HepG2 (cell line): ENCODE measurements around the gene RABGGTA. TPM values are rescaled to one million over a fixed set of nuclear protein-coding genes. Genes with fewer than 3 reads are reported as not detected.

ENCODE experiments used
- FOXO1 ChIP-seq: sonication (generic); formaldehyde crosslinking; IDR thresholded peaks from 2 replicates; pipeline ENCODE4 v1.4.0; 2020; ENCODE audit warnings: missing genetic modification reagents
- HIVEP1 ChIP-seq: sonication (generic); formaldehyde crosslinking; IDR thresholded peaks from 2 replicates; pipeline ENCODE4 v1.4.0; 2020; ENCODE audit warnings: mild to moderate bottlenecking, missing genetic modification reagents
- JARID2 ChIP-seq: sonication (generic); formaldehyde crosslinking; IDR thresholded peaks from 2 replicates; pipeline ENCODE4 v1.8.1; 2023; ENCODE audit warnings: missing genetic modification reagents, inconsistent platforms; ENCODE audit not compliant: insufficient replicate concordance
- KLF6 ChIP-seq: IDR thresholded peaks from 2 replicates; pipeline ENCODE4 v1.8.0; 2016; ENCODE audit warnings: missing biosample characterization, missing genetic modification reagents
- MTA1 ChIP-seq: sonication (generic); formaldehyde crosslinking; IDR thresholded peaks from 2 replicates; pipeline ENCODE4 v1.4.0; 2020; ENCODE audit warnings: missing genetic modification reagents, mild to moderate bottlenecking, borderline replicate concordance
- NFE2L1 ChIP-seq: sonication (generic); formaldehyde crosslinking; IDR thresholded peaks from 2 replicates; pipeline ENCODE4 v1.4.0; 2020; ENCODE audit warnings: missing genetic modification reagents, mild to moderate bottlenecking, borderline replicate concordance
- PHF8 ChIP-seq: sonication (generic); formaldehyde crosslinking; IDR thresholded peaks from 2 replicates; pipeline ENCODE4 v1.5.0; 2020; ENCODE audit warnings: missing genetic modification reagents
- SP2 ChIP-seq: sonication (generic); formaldehyde crosslinking; IDR thresholded peaks from 2 replicates; pipeline ENCODE4 v1.5.1; 2020; ENCODE audit warnings: mild to moderate bottlenecking, missing genetic modification reagents
- TEAD3 ChIP-seq: optimal IDR thresholded peaks from 2 replicates; pipeline ENCODE3; 2016; ENCODE audit warnings: borderline replicate concordance
- ZMYM2 ChIP-seq: sonication (generic); formaldehyde crosslinking; IDR thresholded peaks from 2 replicates; pipeline ENCODE4 v1.8.0; 2022; ENCODE audit warnings: mild to moderate bottlenecking, missing genetic modification reagents
- ZNF274 ChIP-seq: sonication (generic); formaldehyde crosslinking; IDR thresholded peaks from 2 replicates; pipeline ENCODE4 v1.5.1; 2020; ENCODE audit warnings: mild to moderate bottlenecking, missing genetic modification reagents
- ZNF335 ChIP-seq: sonication (generic); formaldehyde crosslinking; IDR thresholded peaks from 2 replicates; pipeline ENCODE4 v1.4.0; 2020; ENCODE audit warnings: missing genetic modification reagents
- ZNF724P ChIP-seq: sonication (generic); formaldehyde crosslinking; IDR thresholded peaks from 2 replicates; pipeline ENCODE4 v1.8.0; 2022; ENCODE audit warnings: missing genetic modification reagents, borderline replicate concordance
- ZSCAN21 ChIP-seq: sonication (generic); formaldehyde crosslinking; IDR thresholded peaks from 2 replicates; pipeline ENCODE4 v1.8.0; 2022; ENCODE audit warnings: mild to moderate bottlenecking, missing genetic modification reagents, moderate library complexity, borderline replicate concordance
- polyA plus RNA-seq, 8 experiments: library from polyadenylated mRNA; depleted of rRNA in 3 of 8; stranded (reverse) in 7 of 8; unstranded in 1 of 8; fragments of >200 nt; fragmentation: Illumina TruSeq in 4 of 8; extraction: Trizol in 4 of 8; gene quantifications; 2 replicates each; pipeline versions ENCODE4 v1.2.1 to v1.2.3, GENCODE V29; 2011 to 2016; ENCODE audit warnings: low read depth in 4 of 8, missing spikeins in 1 of 8, mixed read lengths in 1 of 8; ENCODE audit not compliant: insufficient read depth in 1 of 8
- total RNA-seq, 5 experiments: library from RNA; depleted of rRNA; stranded (reverse); fragments of >200 nt; fragmentation: Illumina TruSeq; extraction: Trizol; gene quantifications; 2 replicates each; pipeline ENCODE4 v1.2.3, GENCODE V29; 2016; ENCODE audit warnings: low read depth in 1 of 5
- TF ChIP-seq, protein P1 (sequence below): sonication (generic); formaldehyde crosslinking; IDR thresholded peaks from 2 replicates; pipeline ENCODE4 v1.5.0; 2020; ENCODE audit warnings: mild to moderate bottlenecking, missing genetic modification reagents, borderline replicate concordance
- TF ChIP-seq, protein P2 (sequence below): sonication (generic); formaldehyde crosslinking; IDR thresholded peaks from one replicate; pipeline ENCODE4 v1.5.1; 2020; ENCODE audit warnings: mild to moderate bottlenecking, missing genetic modification reagents; ENCODE audit errors: not compliant biosample characterization
- TF ChIP-seq, protein P3 (sequence below): IDR thresholded peaks from 2 replicates; pipeline ENCODE4 v1.6.1; 2016

Gene RABGGTA
- total and polyA plus RNA-seq, 2 of the 13 experiments (the other 11 are each of a cell fraction or from before 2014, with no cell fraction given) = 57.9 to 90.8 TPM

- TF ChIP-seq TEAD3 (CRISPR knock-in tag) = peak; percentile 20
- TF ChIP-seq HIVEP1 (CRISPR knock-in tag) = 0 out of 2 replicates have a peak, but pooled peaks have one; percentile 35
- no peak for TF ChIP-seq SP2
- peak; percentile 47; the same call in 1 of the 2 replicates for TF ChIP-seq FOXO1
- no peak for TF ChIP-seq JARID2
- TF ChIP-seq, protein P1, sequence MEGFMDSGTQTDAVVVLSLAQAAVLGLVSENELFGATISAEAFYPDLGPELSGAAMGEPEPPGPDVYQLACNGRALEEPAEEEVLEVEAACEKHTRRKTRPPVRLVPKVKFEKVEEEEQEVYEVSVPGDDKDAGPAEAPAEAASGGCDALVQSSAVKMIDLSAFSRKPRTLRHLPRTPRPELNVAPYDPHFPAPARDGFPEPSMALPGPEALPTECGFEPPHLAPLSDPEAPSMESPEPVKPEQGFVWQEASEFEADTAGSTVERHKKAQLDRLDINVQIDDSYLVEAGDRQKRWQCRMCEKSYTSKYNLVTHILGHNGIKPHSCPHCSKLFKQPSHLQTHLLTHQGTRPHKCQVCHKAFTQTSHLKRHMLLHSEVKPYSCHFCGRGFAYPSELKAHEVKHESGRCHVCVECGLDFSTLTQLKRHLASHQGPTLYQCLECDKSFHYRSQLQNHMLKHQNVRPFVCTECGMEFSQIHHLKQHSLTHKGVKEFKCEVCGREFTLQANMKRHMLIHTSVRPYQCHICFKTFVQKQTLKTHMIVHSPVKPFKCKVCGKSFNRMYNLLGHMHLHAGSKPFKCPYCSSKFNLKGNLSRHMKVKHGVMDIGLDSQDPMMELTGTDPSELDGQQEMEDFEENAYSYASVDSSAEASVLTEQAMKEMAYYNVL (CRISPR knock-in tag) = no peak
- TF ChIP-seq ZNF335 (CRISPR knock-in tag) = no peak
- TF ChIP-seq, protein P2, sequence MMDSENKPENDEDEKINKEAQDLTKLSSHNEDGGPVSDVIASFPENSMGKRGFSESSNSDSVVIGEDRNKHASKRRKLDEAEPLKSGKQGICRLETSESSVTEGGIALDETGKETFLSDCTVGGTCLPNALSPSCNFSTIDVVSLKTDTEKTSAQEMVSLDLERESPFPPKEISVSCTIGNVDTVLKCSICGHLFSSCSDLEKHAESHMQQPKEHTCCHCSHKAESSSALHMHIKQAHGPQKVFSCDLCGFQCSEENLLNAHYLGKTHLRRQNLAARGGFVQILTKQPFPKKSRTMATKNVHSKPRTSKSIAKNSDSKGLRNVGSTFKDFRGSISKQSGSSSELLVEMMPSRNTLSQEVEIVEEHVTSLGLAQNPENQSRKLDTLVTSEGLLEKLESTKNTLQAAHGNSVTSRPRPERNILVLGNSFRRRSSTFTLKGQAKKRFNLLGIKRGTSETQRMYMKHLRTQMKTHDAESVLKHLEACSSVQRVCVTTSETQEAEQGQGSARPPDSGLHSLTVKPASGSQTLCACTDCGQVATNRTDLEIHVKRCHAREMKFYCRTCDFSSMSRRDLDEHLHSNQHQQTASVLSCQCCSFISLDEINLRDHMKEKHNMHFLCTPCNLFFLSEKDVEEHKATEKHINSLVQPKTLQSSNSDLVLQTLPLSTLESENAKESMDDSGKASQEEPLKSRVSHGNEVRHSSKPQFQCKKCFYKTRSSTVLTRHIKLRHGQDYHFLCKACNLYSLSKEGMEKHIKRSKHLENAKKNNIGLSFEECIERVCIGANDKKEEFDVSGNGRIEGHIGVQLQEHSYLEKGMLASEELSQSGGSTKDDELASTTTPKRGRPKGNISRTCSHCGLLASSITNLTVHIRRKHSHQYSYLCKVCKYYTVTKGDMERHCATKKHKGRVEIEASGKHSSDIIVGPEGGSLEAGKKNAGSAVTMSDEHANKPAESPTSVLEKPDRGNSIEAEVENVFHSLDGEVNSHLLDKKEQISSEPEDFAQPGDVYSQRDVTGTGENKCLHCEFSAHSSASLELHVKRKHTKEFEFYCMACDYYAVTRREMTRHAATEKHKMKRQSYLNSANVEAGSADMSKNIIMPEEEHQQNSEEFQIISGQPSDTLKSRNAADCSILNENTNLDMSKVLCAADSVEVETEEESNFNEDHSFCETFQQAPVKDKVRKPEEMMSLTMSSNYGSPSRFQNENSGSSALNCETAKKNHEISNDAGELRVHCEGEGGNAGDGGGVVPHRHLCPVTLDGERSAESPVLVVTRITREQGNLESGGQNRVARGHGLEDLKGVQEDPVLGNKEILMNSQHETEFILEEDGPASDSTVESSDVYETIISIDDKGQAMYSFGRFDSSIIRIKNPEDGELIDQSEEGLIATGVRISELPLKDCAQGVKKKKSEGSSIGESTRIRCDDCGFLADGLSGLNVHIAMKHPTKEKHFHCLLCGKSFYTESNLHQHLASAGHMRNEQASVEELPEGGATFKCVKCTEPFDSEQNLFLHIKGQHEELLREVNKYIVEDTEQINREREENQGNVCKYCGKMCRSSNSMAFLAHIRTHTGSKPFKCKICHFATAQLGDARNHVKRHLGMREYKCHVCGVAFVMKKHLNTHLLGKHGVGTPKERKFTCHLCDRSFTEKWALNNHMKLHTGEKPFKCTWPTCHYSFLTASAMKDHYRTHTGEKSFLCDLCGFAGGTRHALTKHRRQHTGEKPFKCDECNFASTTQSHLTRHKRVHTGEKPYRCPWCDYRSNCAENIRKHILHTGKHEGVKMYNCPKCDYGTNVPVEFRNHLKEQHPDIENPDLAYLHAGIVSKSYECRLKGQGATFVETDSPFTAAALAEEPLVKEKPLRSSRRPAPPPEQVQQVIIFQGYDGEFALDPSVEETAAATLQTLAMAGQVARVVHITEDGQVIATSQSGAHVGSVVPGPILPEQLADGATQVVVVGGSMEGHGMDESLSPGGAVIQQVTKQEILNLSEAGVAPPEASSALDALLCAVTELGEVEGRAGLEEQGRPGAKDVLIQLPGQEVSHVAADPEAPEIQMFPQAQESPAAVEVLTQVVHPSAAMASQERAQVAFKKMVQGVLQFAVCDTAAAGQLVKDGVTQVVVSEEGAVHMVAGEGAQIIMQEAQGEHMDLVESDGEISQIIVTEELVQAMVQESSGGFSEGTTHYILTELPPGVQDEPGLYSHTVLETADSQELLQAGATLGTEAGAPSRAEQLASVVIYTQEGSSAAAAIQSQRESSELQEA (CRISPR knock-in tag) = peak; percentile 51
- no peak for TF ChIP-seq NFE2L1 (CRISPR knock-in tag)
- 0 out of 2 replicates have a peak, but pooled peaks have one; percentile 78 for TF ChIP-seq ZNF274 (CRISPR knock-in tag)
- no peak for TF ChIP-seq ZSCAN21 (CRISPR knock-in tag)
- no peak for TF ChIP-seq ZMYM2 (CRISPR knock-in tag)
- no peak for TF ChIP-seq PHF8
- TF ChIP-seq, protein P3, sequence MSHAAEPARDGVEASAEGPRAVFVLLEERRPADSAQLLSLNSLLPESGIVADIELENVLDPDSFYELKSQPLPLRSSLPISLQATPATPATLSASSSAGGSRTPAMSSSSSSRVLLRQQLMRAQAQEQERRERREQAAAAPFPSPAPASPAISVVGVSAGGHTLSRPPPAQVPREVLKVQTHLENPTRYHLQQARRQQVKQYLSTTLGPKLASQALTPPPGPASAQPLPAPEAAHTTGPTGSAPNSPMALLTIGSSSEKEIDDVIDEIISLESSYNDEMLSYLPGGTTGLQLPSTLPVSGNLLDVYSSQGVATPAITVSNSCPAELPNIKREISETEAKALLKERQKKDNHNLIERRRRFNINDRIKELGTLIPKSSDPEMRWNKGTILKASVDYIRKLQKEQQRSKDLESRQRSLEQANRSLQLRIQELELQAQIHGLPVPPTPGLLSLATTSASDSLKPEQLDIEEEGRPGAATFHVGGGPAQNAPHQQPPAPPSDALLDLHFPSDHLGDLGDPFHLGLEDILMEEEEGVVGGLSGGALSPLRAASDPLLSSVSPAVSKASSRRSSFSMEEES = no peak
- 0 out of 2 replicates have a peak, but pooled peaks have one; percentile 60 for TF ChIP-seq ZNF724P (CRISPR knock-in tag)
- 0 out of 2 replicates have a peak, but pooled peaks have one; percentile 18 for TF ChIP-seq MTA1
- TF ChIP-seq KLF6 (CRISPR knock-in tag) = no peak
These were observed 38.9 kb upstream of the RABGGTA start (continued) for GRCh38 chr14:24310265-24310645.
